BLaER1 (cell line): ENCODE measurements around the gene RPS6KL1.

Source experiments
- H3K27ac ChIP-seq: shearing (Covaris generic); formaldehyde crosslinking; 2 replicates; pipeline ENCODE4 v1.8.1; 2022
- H3K27me3 ChIP-seq: shearing (Covaris generic); formaldehyde crosslinking; 2 replicates; pipeline ENCODE4 v1.8.1; 2022
- H3K36me3 ChIP-seq: shearing (Covaris generic); formaldehyde crosslinking; 2 replicates; pipeline ENCODE4 v1.8.1; 2022
- H3K4me1 ChIP-seq: shearing (Covaris generic); formaldehyde crosslinking; 2 replicates; pipeline ENCODE4 v1.8.1; 2022
- H3K4me2 ChIP-seq: shearing (Covaris generic); formaldehyde crosslinking; 2 replicates; pipeline ENCODE4 v1.8.1; 2022
- H3K4me3 ChIP-seq: shearing (Covaris generic); formaldehyde crosslinking; 2 replicates; pipeline ENCODE4 v1.8.1; 2022
- H3K9ac ChIP-seq: shearing (Covaris generic); formaldehyde crosslinking; 2 replicates; pipeline ENCODE4 v1.8.1; 2022
- H3K9me3 ChIP-seq: shearing (Covaris generic); formaldehyde crosslinking; 2 replicates; pipeline ENCODE4 v1.8.1; 2022
- H4K20me1 ChIP-seq: shearing (Covaris generic); formaldehyde crosslinking; 2 replicates; pipeline ENCODE4 v1.8.1; 2022
- Cebpa-rat ChIP-seq: shearing (Covaris generic); IDR thresholded peaks from 2 replicates; pipeline ENCODE4 v1.8.1; 2022

Gene RPS6KL1

DNA sequence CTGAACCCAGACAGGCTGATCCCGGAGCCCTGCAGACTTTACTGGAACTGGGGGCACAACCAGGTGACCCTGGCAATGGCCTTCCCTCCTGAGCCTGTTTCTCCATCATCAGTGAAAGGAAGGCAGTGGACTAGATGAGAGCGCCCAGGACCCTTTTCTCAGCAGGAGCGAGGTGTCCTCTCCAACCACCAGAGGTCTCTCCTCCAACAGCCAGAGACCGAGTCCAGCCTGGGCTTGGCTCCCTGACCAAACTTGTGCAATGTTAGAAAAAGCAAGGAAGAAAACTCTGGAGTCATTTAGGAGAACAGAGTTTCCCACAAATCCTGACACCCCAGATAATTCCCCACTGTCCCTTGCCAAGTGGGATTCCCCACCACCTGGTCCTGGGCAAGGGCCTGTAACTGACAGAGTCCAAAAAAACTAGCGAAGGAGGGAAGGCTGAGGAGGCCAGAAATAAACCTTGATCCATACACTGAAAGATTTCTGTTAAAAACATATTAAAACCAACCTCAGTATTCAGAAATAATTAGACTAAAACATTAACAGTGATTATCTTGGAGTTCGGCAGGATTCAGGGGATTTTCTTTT, 9.0 kb downstream of the RPS6KL1 start:
- no peaks in the 10 kb centered on the region for H3K9me3 ChIP-seq
- no peak overlapping the region for H3K4me3 ChIP-seq
- H3K36me3 ChIP-seq = peaks cover 14% of the 10 kb centered on the region
- no peak overlapping the region for H3K27ac ChIP-seq
- no peak for TF ChIP-seq Cebpa-rat
- H3K27me3 ChIP-seq = no peaks in the 10 kb centered on the region
- H3K4me1 ChIP-seq = peaks cover 14% of the 10 kb centered on the region
- H3K4me2 ChIP-seq = no peak overlapping the region
- no peaks in the 10 kb centered on the region for H4K20me1 ChIP-seq
- H3K9ac ChIP-seq = no peak overlapping the region

DNA sequence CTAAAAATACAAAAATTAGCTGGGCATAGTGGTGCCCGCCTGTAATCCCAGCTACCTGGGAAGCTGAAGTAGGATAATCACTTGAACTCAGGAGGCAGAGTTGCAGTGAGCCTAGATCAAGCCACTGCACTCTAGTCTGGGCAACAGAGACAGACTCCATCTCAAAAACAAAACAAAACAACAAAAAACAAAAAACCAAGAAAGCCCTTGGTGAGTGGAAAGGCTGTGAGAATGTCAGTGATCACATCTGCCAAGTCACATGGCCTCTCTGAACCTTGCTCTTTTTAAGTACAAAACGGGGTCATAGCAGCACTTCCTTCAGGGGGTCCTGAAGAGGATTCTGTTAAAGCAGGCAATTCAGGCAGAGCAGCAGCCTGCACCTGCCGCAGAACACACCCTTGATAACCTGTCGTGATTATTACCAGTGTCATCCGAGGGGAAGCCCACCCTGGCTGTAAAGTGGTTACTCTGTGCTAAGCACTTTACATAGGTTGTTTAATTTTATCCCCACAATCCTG, 9.6 kb downstream of the RPS6KL1 start:
- Histone ChIP-seq H3K9ac (no peak overlapping the region), H3K4me1 (peaks cover 16% of the 10 kb centered on the region), H3K9me3 (no peaks in the 10 kb centered on the region), H3K4me3 (no peak overlapping the region), H3K4me2 (no peak overlapping the region), H3K27me3 (no peaks in the 10 kb centered on the region), H3K36me3 (peaks cover 10% of the 10 kb centered on the region; the same call in 1 of the 2 replicates), H4K20me1 (no peaks in the 10 kb centered on the region), H3K27ac (no peak overlapping the region)
- TF ChIP-seq Cebpa-rat = no peak

DNA sequence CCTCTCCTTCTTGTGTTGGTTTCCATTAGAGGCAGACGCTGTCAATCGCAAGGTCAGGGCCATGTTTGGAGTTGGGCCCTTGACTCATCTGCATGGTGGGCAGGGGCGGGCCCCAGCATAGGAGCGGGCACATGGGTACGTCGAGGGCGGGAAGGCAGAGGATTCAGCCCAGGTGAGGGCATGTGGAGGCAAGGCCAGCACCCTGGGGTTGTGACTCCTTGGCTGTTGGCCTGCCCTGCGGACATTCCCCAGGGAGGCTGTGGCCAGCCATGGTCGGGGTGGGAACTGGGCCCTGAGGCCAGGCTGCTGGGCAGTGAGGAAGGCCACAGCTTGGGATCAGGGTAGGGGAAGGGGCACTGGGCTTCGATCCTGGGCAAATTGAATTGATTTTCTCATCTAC, 10.3 kb downstream of the RPS6KL1 start:
- Histone ChIP-seq H3K27ac (no peak overlapping the region), H3K4me3 (no peak overlapping the region), H3K4me1 (peaks cover 21% of the 10 kb centered on the region), H3K9ac (no peak overlapping the region), H4K20me1 (peaks cover 2% of the 10 kb centered on the region), H3K27me3 (no peaks in the 10 kb centered on the region), H3K9me3 (no peaks in the 10 kb centered on the region), H3K4me2 (no peak overlapping the region), H3K36me3 (peaks cover 6% of the 10 kb centered on the region; the same call in 1 of the 2 replicates)
- TF ChIP-seq Cebpa-rat = no peak

- H4K20me1 ChIP-seq = peaks cover 9% of the 10 kb centered on the region
- H3K4me2 ChIP-seq = no peak overlapping the region
- no peaks in the 10 kb centered on the region for H3K9me3 ChIP-seq
- H3K36me3 ChIP-seq = peaks cover 6% of the 10 kb centered on the region; the same call in 1 of the 2 replicates
- H3K27me3 ChIP-seq = no peaks in the 10 kb centered on the region
- no peak overlapping the region for H3K4me3 ChIP-seq
- no peak overlapping the region for H3K9ac ChIP-seq
- no peak overlapping the region for H3K27ac ChIP-seq
- TF ChIP-seq Cebpa-rat = no peak
- peaks cover 25% of the 10 kb centered on the region for H3K4me1 ChIP-seq
These were observed 10.9 kb downstream of the RPS6KL1 start for GRCh38 chr14:74912111-74912510.

GRCh38 chr14:74911704-74912103, 11.4 kb downstream of the RPS6KL1 start:
- Histone ChIP-seq H4K20me1 (peaks cover 13% of the 10 kb centered on the region), H3K27ac (0 out of 2 replicates have a peak overlapping the region, but pooled peaks have one; percentile 15), H3K4me1 (peaks cover 29% of the 10 kb centered on the region), H3K9ac (no peak overlapping the region), H3K27me3 (no peaks in the 10 kb centered on the region), H3K9me3 (no peaks in the 10 kb centered on the region), H3K4me3 (no peak overlapping the region), H3K4me2 (no peak overlapping the region), H3K36me3 (peaks cover 7% of the 10 kb centered on the region; the same call in 1 of the 2 replicates)
- TF ChIP-seq Cebpa-rat = no peak

DNA sequence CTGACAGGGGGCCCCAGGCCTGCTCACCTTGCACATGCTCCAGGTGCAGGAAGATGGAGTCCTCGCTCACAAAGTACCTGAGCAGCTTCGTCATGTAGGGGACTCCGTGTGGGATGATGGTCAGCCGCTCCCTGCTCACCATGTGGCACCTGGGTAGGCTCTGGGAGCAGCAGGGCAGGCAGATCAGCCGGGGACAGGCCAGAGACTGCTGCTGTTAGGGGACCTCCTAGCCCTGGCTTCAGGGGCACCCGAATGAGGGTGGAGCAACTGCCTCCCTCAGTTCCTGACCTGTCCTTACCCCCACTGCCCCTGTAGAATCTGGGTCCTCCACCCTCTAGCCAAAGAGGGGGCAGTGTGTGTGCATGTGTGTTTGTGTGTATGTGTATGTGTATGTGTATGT, 11.8 kb downstream of the RPS6KL1 start:
- Histone ChIP-seq H3K9ac (no peak overlapping the region), H3K9me3 (no peaks in the 10 kb centered on the region), H4K20me1 (peaks cover 17% of the 10 kb centered on the region), H3K36me3 (peaks cover 8% of the 10 kb centered on the region), H3K27me3 (no peaks in the 10 kb centered on the region), H3K4me3 (no peak overlapping the region), H3K4me1 (peaks cover 33% of the 10 kb centered on the region), H3K27ac (0 out of 2 replicates have a peak overlapping the region, but pooled peaks have one; percentile 15), H3K4me2 (no peak overlapping the region)
- TF ChIP-seq Cebpa-rat = no peak

- Histone ChIP-seq H3K36me3 (peaks cover 10% of the 10 kb centered on the region; the same call in 1 of the 2 replicates), H3K4me2 (0 out of 2 replicates have a peak overlapping the region, but pooled peaks have one; percentile 12), H4K20me1 (peaks cover 17% of the 10 kb centered on the region), H3K9ac (no peak overlapping the region), H3K27me3 (no peaks in the 10 kb centered on the region), H3K9me3 (no peaks in the 10 kb centered on the region), H3K27ac (no peak overlapping the region), H3K4me3 (no peak overlapping the region), H3K4me1 (peaks cover 39% of the 10 kb centered on the region)
- TF ChIP-seq Cebpa-rat = no peak
These were observed 12.5 kb downstream of the RPS6KL1 start for GRCh38 chr14:74910556-74910955.

DNA sequence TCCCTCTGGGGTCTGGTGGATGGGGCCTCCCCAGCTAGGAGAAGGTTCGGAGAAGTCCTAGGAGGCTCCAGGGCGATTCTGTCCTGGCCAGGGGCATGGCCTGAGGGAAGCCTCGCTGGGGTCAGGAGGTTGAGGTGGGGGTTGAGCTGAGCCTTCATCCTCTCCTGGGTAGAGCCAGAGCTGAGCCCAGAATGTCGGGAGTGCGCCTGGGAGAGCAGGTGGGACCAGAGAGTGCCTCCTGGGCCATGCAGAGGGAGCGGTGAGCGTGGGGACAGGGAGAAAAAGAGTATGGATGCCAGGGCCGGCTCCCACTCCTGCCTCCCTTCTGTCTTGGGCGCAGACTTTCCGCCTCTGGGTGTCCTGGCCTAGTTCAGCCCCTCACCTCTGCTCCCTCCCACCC, 13.1 kb downstream of the RPS6KL1 start:
- H3K27ac ChIP-seq = no peak overlapping the region
- peaks cover 45% of the 10 kb centered on the region for H3K4me1 ChIP-seq
- H3K27me3 ChIP-seq = no peaks in the 10 kb centered on the region
- no peak for TF ChIP-seq Cebpa-rat
- no peak overlapping the region for H3K4me3 ChIP-seq
- no peaks in the 10 kb centered on the region for H3K9me3 ChIP-seq
- peaks cover 21% of the 10 kb centered on the region for H4K20me1 ChIP-seq
- no peak overlapping the region for H3K4me2 ChIP-seq
- no peak overlapping the region for H3K9ac ChIP-seq
- peaks cover 15% of the 10 kb centered on the region for H3K36me3 ChIP-seq

DNA sequence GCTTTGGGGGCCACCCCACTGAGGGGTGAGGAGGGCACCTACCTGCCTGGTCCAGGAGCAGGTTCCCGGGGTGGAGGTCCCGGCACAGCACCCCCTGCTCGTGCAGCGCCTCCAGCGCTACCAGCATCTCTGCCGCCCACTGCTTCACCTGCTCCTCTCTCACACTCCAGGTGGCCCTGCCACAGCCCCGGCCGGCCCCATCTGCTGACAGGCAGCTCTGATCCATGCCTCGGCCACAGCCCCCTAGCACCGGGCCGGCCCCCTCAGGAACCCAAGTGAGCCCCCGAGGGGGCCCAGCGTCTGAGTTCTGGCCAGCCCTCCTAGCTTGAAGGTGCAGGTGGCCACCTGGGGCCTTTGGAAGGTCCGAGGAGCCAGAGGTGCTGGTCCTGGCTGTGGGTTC, 13.6 kb downstream of the RPS6KL1 start:
- Histone ChIP-seq H4K20me1 (peaks cover 25% of the 10 kb centered on the region), H3K9ac (no peak overlapping the region), H3K9me3 (no peaks in the 10 kb centered on the region)

GRCh38 chr14:74908861-74909341, 14.2 kb downstream of the RPS6KL1 start:
- peaks cover 49% of the 10 kb centered on the region for H3K4me1 ChIP-seq
- no peak overlapping the region for H3K4me2 ChIP-seq
- H3K4me3 ChIP-seq = no peak overlapping the region
- no peak for TF ChIP-seq Cebpa-rat
- H3K9me3 ChIP-seq = no peaks in the 10 kb centered on the region
- H4K20me1 ChIP-seq = peaks cover 29% of the 10 kb centered on the region
- H3K36me3 ChIP-seq = peaks cover 25% of the 10 kb centered on the region
- no peak overlapping the region for H3K27ac ChIP-seq
- no peaks in the 10 kb centered on the region for H3K27me3 ChIP-seq
- H3K9ac ChIP-seq = no peak overlapping the region

More for the DNA sequence above, 13.6 kb downstream of the RPS6KL1 start:
- Histone ChIP-seq H3K4me2 (no peak overlapping the region), H3K27me3 (no peaks in the 10 kb centered on the region), H3K4me3 (no peak overlapping the region), H3K27ac (no peak overlapping the region), H3K36me3 (peaks cover 19% of the 10 kb centered on the region), H3K4me1 (peaks cover 49% of the 10 kb centered on the region)
- TF ChIP-seq Cebpa-rat = no peak
